ENCODE data around the gene DYNC1H1.

DYNC1H1 gene

GRCh38 chr14:102055181-102055901, 91.0 kb downstream of the DYNC1H1 start:
- TF ChIP-seq CTCF (IDR thresholded peaks at IDR 0.05; ENCODE audit: low read depth, low read length): no peak
- DNase-seq (ENCODE audit: low read depth, low spot score): peak; percentile 77
- in situ Hi-C loops (cut with HindIII; ENCODE audit: low sequenced_read_pairs): no loop called here
- H3K4me3 ChIP-seq (ENCODE audit: low read depth, low read length): no peak overlapping the region

- in situ Hi-C loops (cut with HindIII; ENCODE audit: low sequenced_read_pairs): no loop called here
- TF ChIP-seq CTCF (IDR thresholded peaks at IDR 0.05; ENCODE audit: low read depth, low read length): no peak
- no peak for DNase-seq (ENCODE audit: low read depth, low spot score)
- H3K4me3 ChIP-seq (ENCODE audit: low read depth, low read length): no peak overlapping the region
Measured at GRCh38 chr14:102056694-102057442, 92.5 kb downstream of the DYNC1H1 start.

- no peak for TF ChIP-seq CTCF (IDR thresholded peaks at IDR 0.05; ENCODE audit: low read depth, low read length)
- no peak for DNase-seq (ENCODE audit: low read depth, low spot score)
- in situ Hi-C loops (cut with HindIII; ENCODE audit: low sequenced_read_pairs): no loop called here
- no peak overlapping the region for H3K4me3 ChIP-seq (ENCODE audit: low read depth, low read length)
Measured at GRCh38 chr14:102057480-102058114, 93.2 kb downstream of the DYNC1H1 start.

GRCh38 chr14:102058146-102058545, 93.8 kb downstream of the DYNC1H1 start:
- in situ Hi-C loops (cut with HindIII; ENCODE audit: low sequenced_read_pairs): no loop called here
- no peak for DNase-seq (ENCODE audit: low read depth, low spot score)
- no peak overlapping the region for H3K4me3 ChIP-seq (ENCODE audit: low read depth, low read length)
- no peak for TF ChIP-seq CTCF (IDR thresholded peaks at IDR 0.05; ENCODE audit: low read depth, low read length)

- DNase-seq (ENCODE audit: low read depth, low spot score): no peak
- no peak overlapping the region for H3K4me3 ChIP-seq (ENCODE audit: low read depth, low read length)
- in situ Hi-C loops (cut with HindIII; ENCODE audit: low sequenced_read_pairs): no loop called here
- TF ChIP-seq CTCF (IDR thresholded peaks at IDR 0.05; ENCODE audit: low read depth, low read length): no peak
Measured at GRCh38 chr14:102058961-102059360, 94.6 kb downstream of the DYNC1H1 start.

GRCh38 chr14:102063109-102063807, 98.9 kb downstream of the DYNC1H1 start:
- TF ChIP-seq CTCF (IDR thresholded peaks at IDR 0.05; ENCODE audit: low read depth, low read length): peak; percentile 48
- H3K4me3 ChIP-seq (ENCODE audit: low read depth, low read length): no peak overlapping the region
- peak; percentile 88 for DNase-seq (ENCODE audit: low read depth, low spot score)
- in situ Hi-C loops (cut with HindIII; ENCODE audit: low sequenced_read_pairs): no loop called here

Data from astrocyte of the spinal cord (primary cell).